CD4-positive, CD25-positive, alpha-beta regulatory T cell (primary cell): Measurements from ENCODE around the gene ZXDC. TPM values are rescaled to one million over a fixed set of nuclear protein-coding genes. Genes with fewer than 3 reads are reported as not detected.
A peak's percentile ranks its signal among the peaks of the same experiment; 100 is the strongest.

Experiments
- ATAC-seq, 2 donors: fragments of 150-1000 bp; cut with Tn5 transposase; one replicate each; pipeline ENCODE4 v1.10.0; 2021; ENCODE audit warnings: low read depth in 2 of 2, moderate number of reproducible peaks in 2 of 2, moderate library complexity in 1 of 2
- DNase-seq, 3 donors: peaks; one replicate each; pipeline versions ENCODE4 v3.0.0 to v3.0.0-alpha.2; 2012 to 2022; ENCODE audit warnings: mixed read lengths in 1 of 3
- H3K27ac ChIP-seq: one replicate; pipeline ENCODE4 v1.7.0; 2013; ENCODE audit warnings: mild to moderate bottlenecking, low read length; ENCODE audit not compliant: insufficient read depth, poor library complexity, severe bottlenecking
- H3K27me3 ChIP-seq: one replicate; pipeline ENCODE4 v1.7.0; 2013; ENCODE audit warnings: low read length; ENCODE audit not compliant: control insufficient read depth, insufficient read depth
- H3K36me3 ChIP-seq: one replicate; pipeline ENCODE4 v1.7.0; 2013; ENCODE audit warnings: mild to moderate bottlenecking, low read length, moderate library complexity; ENCODE audit not compliant: control insufficient read depth, insufficient read depth
- H3K4me1 ChIP-seq: 2 replicates; pipeline ENCODE4 v1.7.0; 2013; ENCODE audit warnings: mild to moderate bottlenecking, low read length; ENCODE audit not compliant: insufficient read depth, control insufficient read depth, poor library complexity, severe bottlenecking
- H3K4me3 ChIP-seq: one replicate; pipeline ENCODE4 v1.7.0; 2013; ENCODE audit warnings: low read depth, mild to moderate bottlenecking, low read length, moderate library complexity
- H3K9me3 ChIP-seq, 2 experiments: 1 replicate in 1 of 2; 2 replicates in 1 of 2; pipeline ENCODE4 v1.7.0; 2013; ENCODE audit warnings: low read length in 2 of 2, mild to moderate bottlenecking in 1 of 2, moderate library complexity in 1 of 2; ENCODE audit not compliant: control insufficient read depth in 2 of 2
- H3K27ac Mint-ChIP-seq, 3 donors: one replicate each; pipeline ENCODE4 v1.8.0; 2020 to 2022; ENCODE audit warnings: mild to moderate bottlenecking in 3 of 3, mixed read lengths in 3 of 3, moderate library complexity in 2 of 3
- H3K27me3 Mint-ChIP-seq: one replicate; pipeline ENCODE4 v1.8.0; 2022; ENCODE audit warnings: mild to moderate bottlenecking, mixed read lengths
- H3K36me3 Mint-ChIP-seq: one replicate; pipeline ENCODE4 v1.8.0; 2020; ENCODE audit warnings: mixed read lengths
- H3K4me1 Mint-ChIP-seq, 4 donors: one replicate each; pipeline ENCODE4 v1.8.0; 2020 to 2022; ENCODE audit warnings: mixed read lengths in 4 of 4, mild to moderate bottlenecking in 1 of 4
- H3K4me3 Mint-ChIP-seq, 4 donors: one replicate each; pipeline ENCODE4 v1.8.0; 2020 to 2022; ENCODE audit warnings: mild to moderate bottlenecking in 4 of 4, mixed read lengths in 4 of 4, moderate library complexity in 3 of 4
- H3K9me3 Mint-ChIP-seq, 7 donors: one replicate each; pipeline ENCODE4 v1.8.0; 2020 to 2022; ENCODE audit warnings: mixed read lengths in 7 of 7, mild to moderate bottlenecking in 3 of 7, moderate library complexity in 2 of 7
- polyA plus RNA-seq, 4 donors: library from polyadenylated mRNA; unstranded; fragments of 300-500 nt; fragmentation: Illumina TruSeq; gene quantifications; one replicate each; pipeline ENCODE4 v1.2.3, GENCODE V29; 2021
- total RNA-seq: library from RNA; stranded (reverse); gene quantifications from one replicate; pipeline ENCODE4 v1.2.3, GENCODE V29; 2022

The ZXDC gene
- total and polyA plus RNA-seq, 5 donors from 2014 or later, result 11.4 to 59.8 (median 12.4) TPM

DNA sequence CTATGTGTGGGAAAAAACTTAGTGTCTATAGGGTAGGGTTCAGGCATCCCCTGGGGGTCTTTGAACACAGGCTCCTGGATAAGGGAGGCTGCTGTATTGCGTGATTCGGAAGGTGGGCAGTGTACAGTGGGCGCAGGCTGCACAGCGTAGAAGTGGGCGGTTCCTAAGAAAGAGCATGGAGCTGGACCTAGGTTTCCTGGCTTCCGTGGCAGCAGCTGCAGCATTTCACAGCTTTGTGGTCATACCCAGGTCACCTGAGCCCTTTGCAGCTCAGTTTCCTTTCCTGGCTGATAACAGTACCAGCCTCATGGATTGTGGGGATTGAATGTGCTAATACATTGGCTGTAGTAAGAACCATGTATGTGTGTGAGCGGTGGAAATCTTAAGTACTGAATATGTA, 58.7 kb downstream of the ZXDC start:
- no peaks in the 10 kb centered on the region for H3K9me3 ChIP-seq
- no peaks in the 10 kb centered on the region for H3K4me1 Mint-ChIP-seq
- H3K27ac Mint-ChIP-seq, result peak overlapping the region in 1 of 3 donors; percentile 40
- no peak overlapping the region for H3K27ac ChIP-seq
- peaks cover 8% of the 10 kb centered on the region for H3K27me3 Mint-ChIP-seq
- ATAC-seq, result no peak
- no peak for DNase-seq
- no peaks in the 10 kb centered on the region for H3K9me3 Mint-ChIP-seq
- no peak overlapping the region for H3K4me3 Mint-ChIP-seq
- H3K36me3 Mint-ChIP-seq, result no peaks in the 10 kb centered on the region
- no peak overlapping the region for H3K4me3 ChIP-seq
- no peaks in the 10 kb centered on the region for H3K4me1 ChIP-seq
- no peaks in the 10 kb centered on the region for H3K36me3 ChIP-seq
- no peaks in the 10 kb centered on the region for H3K27me3 ChIP-seq

DNA sequence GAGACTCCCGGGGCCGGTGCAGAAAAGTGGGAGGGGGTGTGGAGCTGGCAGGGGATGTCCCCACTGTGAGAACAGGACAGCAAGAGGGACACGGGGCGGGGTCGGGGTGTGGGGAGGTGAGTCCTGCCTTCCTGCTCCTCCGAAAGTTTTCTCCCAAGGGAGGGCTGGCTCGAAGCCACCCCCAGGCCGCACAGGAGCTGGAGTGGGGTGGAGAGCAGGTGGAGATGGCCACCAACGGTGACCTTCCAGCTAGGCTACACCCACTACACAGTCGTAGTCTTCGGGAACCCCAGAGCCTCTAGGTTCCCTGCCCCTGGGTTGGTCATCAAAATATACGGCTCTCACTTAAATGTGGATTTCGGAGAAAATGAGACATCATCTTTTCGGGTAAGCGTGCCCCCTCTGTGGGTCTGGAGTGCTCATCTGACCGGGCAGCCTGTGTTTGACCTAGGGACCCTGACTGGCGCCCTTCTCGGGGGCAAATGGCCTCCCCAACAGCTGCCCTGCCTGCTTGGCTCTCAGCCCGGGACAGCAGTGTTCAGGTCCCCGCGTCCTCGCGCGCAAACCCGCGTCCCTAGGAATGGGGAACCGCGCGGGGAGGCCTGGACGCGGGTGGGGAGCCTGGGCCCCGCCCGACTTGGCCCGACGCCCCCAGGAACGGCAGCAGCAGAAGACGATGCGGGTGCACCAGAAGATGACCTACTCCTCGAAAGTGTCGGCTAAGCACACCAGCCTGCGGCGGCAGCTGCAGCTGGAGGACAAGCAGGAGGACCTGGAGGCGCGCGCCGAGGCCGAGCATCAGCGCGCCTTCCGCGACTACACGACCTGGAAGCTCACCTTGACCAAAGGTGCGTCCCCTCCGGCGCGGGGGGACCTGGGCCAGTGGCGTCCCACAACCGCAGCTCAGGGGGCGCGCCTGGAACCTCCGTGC, 59.8 kb downstream of the ZXDC start:
- Mint-ChIP-seq H3K9me3 (peaks cover 0 to 2% (median 0%) of the 10 kb centered on the region in 7 donors), H3K27me3 (peaks cover 8% of the 10 kb centered on the region), H3K36me3 (no peaks in the 10 kb centered on the region), H3K27ac (no peak overlapping the region), H3K4me3 (peak overlapping the region in 1 of 4 donors; percentile 58), H3K4me1 (no peaks in the 10 kb centered on the region)
- no peaks in the 10 kb centered on the region for H3K36me3 ChIP-seq
- DNase-seq (no peak), ATAC-seq (no peak)
- H3K27ac ChIP-seq, result no peak overlapping the region
- H3K27me3 ChIP-seq, result no peaks in the 10 kb centered on the region
- no peak overlapping the region for H3K4me3 ChIP-seq
- H3K4me1 ChIP-seq, result no peaks in the 10 kb centered on the region
- no peaks in the 10 kb centered on the region for H3K9me3 ChIP-seq

DNA sequence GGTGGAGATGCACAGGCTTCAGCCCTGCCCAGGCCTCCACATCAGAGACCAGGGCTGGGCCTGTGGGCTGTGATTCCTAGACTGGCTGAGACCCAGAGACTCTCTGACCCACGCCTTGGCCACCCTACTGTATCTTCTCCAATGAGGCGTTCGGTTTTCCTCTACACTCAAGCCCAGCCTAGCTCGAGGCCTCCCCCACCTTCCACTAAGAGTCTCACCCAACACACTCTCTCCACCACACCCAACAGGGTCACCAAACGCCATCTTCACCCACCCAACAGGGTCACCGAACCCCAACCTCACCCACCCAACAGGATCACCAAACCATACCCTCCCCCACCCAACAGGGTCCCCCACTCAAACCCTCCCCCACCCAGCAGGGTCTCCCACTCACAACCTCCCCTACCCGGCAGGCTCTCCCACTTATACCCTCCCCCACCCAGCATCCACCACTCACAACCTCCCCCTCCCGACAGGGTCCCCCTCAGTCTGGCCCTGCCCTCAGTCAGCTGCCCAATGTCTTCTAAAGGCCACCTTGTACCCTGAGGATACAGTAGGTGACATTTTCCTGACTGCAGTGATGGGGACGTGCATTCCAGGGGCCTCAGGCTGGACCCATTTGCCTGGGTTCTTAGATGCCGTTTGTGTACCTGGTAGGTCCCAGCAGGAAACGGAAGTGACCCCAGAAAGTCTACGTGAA, 60.6 kb downstream of the ZXDC start:
- Mint-ChIP-seq H3K4me3 (peak overlapping the region in 1 of 4 donors; percentile 58), H3K36me3 (no peaks in the 10 kb centered on the region), H3K27me3 (peaks cover 5% of the 10 kb centered on the region), H3K9me3 (peaks cover 0 to 3% (median 0%) of the 10 kb centered on the region in 7 donors), H3K27ac (no peak overlapping the region), H3K4me1 (no peaks in the 10 kb centered on the region)
- ATAC-seq (no peak), DNase-seq (no peak)
- no peaks in the 10 kb centered on the region for H3K27me3 ChIP-seq
- H3K4me3 ChIP-seq, result no peak overlapping the region
- H3K9me3 ChIP-seq, result no peaks in the 10 kb centered on the region
- H3K36me3 ChIP-seq, result no peaks in the 10 kb centered on the region
- H3K27ac ChIP-seq, result no peak overlapping the region
- no peaks in the 10 kb centered on the region for H3K4me1 ChIP-seq

DNA sequence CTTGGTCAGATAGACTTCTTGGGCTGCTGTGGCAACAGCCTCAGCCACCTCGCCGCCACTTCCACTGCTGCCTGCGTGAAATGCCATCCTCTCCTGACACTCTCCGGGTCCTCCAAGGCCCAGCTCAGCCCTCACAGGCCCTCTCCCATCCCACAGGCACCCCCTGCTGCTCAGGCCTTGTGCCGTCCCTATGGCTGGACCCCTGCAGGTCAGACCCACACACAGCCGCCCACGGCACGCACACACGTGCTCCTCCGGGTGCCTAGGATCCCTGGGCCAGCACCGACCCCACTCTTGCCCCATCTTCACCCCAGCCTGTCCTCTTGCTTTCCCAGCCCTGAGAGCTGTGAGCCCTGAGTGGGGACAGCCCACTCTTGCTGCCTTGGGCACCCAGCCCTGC, 61.3 kb downstream of the ZXDC start:
- DNase-seq (no peak), ATAC-seq (no peak)
- Mint-ChIP-seq H3K36me3 (no peaks in the 10 kb centered on the region), H3K4me1 (no peaks in the 10 kb centered on the region), H3K9me3 (peaks cover 0 to 3% (median 0%) of the 10 kb centered on the region in 7 donors), H3K27ac (no peak overlapping the region), H3K4me3 (no peak overlapping the region), H3K27me3 (peaks cover 5% of the 10 kb centered on the region)
- Histone ChIP-seq H3K36me3 (no peaks in the 10 kb centered on the region), H3K9me3 (no peaks in the 10 kb centered on the region), H3K27me3 (no peaks in the 10 kb centered on the region), H3K4me1 (no peaks in the 10 kb centered on the region), H3K27ac (no peak overlapping the region), H3K4me3 (no peak overlapping the region)

DNA sequence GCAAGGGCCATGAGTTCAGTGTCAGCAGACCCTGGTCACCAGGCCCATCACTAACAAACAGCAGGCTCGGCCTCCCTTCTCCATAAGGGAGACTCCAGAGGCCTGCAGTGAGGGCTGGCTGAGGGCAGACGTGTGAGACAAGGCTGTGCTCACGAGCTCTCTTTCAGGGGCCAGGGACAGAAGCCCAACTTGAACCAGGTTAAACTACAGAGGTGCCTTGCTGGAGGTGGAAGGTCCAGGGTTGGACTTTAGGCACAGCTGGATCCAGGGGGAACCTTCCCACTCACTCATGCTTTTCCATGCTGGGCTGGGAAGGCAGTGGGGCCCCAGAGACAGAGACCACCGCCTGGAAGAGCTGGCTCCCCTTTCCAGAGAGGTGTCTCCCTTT, 62.0 kb downstream of the ZXDC start:
- ATAC-seq (no peak), DNase-seq (no peak)
- H3K4me1 Mint-ChIP-seq, result no peaks in the 10 kb centered on the region
- no peaks in the 10 kb centered on the region for H3K36me3 Mint-ChIP-seq
- H3K27me3 ChIP-seq, result no peaks in the 10 kb centered on the region
- H3K27me3 Mint-ChIP-seq, result peaks cover 5% of the 10 kb centered on the region
- H3K4me1 ChIP-seq, result no peaks in the 10 kb centered on the region
- no peak overlapping the region for H3K27ac Mint-ChIP-seq
- no peak overlapping the region for H3K4me3 Mint-ChIP-seq
- H3K9me3 Mint-ChIP-seq, result peaks cover 0 to 3% (median 0%) of the 10 kb centered on the region in 7 donors
- H3K27ac ChIP-seq, result no peak overlapping the region
- H3K36me3 ChIP-seq, result no peaks in the 10 kb centered on the region
- no peak overlapping the region for H3K4me3 ChIP-seq
- H3K9me3 ChIP-seq, result no peaks in the 10 kb centered on the region

DNA sequence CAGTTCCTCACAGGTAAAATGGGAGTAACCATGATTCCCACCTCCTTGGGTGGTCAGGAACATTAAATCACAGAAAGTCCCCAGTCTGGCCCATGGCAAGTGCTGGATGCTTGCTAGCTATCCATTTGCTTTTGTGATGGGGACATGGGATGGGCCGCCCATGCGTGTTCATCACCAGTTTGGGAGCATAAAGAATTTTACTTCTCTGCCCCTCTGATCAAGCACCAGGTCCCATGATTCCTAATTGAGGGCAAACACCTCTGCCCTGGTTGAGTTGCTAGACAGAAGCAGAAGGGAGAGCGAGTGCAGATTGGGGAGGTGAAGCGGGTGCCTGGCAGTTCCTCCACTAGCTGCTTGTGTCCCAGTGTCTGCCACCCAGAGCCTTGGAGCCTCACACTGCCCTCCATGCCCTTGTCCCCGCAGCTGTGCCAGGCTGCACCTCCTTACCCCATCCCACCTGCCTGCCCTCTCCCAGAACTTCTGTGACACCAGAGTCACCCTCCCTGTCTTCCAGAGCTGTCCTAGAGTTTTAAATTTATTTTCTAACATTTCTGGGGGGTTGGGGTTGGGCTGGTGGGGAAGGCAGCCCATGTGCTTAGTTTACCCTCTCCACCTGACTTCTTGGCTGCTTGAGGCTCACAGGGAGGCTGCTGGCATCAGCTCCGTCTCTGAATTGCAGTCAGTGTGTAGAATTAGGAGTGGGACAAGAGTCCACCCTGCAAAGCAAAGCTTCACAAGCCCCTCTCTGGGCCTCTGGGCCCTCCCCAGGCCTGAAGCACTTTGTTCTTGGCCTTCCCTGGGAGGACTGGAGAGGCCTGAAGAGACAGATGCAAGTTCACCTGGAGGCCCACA, 62.6 kb downstream of the ZXDC start:
- Mint-ChIP-seq H3K27me3 (peaks cover 5% of the 10 kb centered on the region), H3K27ac (no peak overlapping the region), H3K36me3 (no peaks in the 10 kb centered on the region), H3K9me3 (peaks cover 0 to 3% (median 0%) of the 10 kb centered on the region in 7 donors), H3K4me3 (no peak overlapping the region), H3K4me1 (no peaks in the 10 kb centered on the region)
- H3K9me3 ChIP-seq, result no peaks in the 10 kb centered on the region
- DNase-seq, result no peak
- H3K27me3 ChIP-seq, result no peaks in the 10 kb centered on the region
- no peaks in the 10 kb centered on the region for H3K4me1 ChIP-seq
- ATAC-seq, result no peak
- H3K27ac ChIP-seq, result no peak overlapping the region
- H3K36me3 ChIP-seq, result no peaks in the 10 kb centered on the region
- no peak overlapping the region for H3K4me3 ChIP-seq

DNA sequence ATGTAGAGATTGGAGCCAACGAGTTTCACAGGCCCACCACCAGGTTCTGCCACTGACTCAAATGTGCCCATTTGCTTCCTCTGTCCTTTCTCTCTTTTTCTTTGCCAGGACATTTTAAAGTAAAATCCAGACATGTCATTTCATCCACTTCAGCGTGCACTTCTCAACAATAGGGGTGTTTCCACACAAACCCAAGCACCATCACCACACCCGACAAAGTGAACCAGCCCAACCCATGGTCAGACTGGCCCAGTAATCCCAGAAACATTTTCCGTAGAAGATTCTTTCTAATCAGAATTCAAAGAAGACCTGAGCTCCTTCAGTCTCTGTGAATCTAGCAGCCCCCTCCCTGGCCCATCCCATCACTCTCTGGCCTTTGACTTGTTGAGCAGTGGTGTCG, 67.6 kb downstream of the ZXDC start:
- Mint-ChIP-seq H3K9me3 (peaks cover 0 to 4% (median 0%) of the 10 kb centered on the region in 7 donors), H3K36me3 (no peaks in the 10 kb centered on the region), H3K4me3 (no peak overlapping the region), H3K4me1 (no peaks in the 10 kb centered on the region), H3K27me3 (no peaks in the 10 kb centered on the region), H3K27ac (no peak overlapping the region)
- Histone ChIP-seq H3K27me3 (no peaks in the 10 kb centered on the region), H3K4me1 (no peaks in the 10 kb centered on the region), H3K36me3 (no peaks in the 10 kb centered on the region), H3K27ac (no peak overlapping the region), H3K4me3 (no peak overlapping the region), H3K9me3 (no peaks in the 10 kb centered on the region)
- ATAC-seq, result no peak
- DNase-seq, result no peak
